ENCODE measurements around the gene PKP4. TPM values are rescaled to one million over a fixed set of nuclear protein-coding genes. Genes with fewer than 3 reads are reported as not detected.
A peak's percentile ranks its signal among the peaks of the same experiment; 100 is the strongest.

PKP4 gene
- total and polyA plus RNA-seq, 2 experiments from 2014 or later = 35.7 to 92.3 TPM

- no peak overlapping the region; the same call in 1 of the 2 replicates for H3K27ac Mint-ChIP-seq
- H3K4me3 Mint-ChIP-seq = no peak overlapping the region
- Histone ChIP-seq H3K36me3 (ENCODE audit: insufficient read depth) (no peaks in the 10 kb centered on the region), H3K27ac (ENCODE audit: low read depth) (no peak overlapping the region), H3K27me3 (ENCODE audit: insufficient read depth) (no peaks in the 10 kb centered on the region), H2AFZ (peak overlapping the region; percentile 52; the same call in 1 of the 2 replicates), H3K4me1 (ENCODE audit: insufficient read depth) (no peaks in the 10 kb centered on the region), H3K79me2 (replicated peaks; ENCODE audit: insufficient read depth) (no peaks in the 10 kb centered on the region), H3K4me2 (no peak overlapping the region), H4K20me1 (replicated peaks; ENCODE audit: insufficient read depth) (no peaks in the 10 kb centered on the region), H3F3A (replicated peaks; ENCODE audit: low read depth) (no peaks in the 10 kb centered on the region), H3K4me3 (no peak overlapping the region), H3K9me2 (ENCODE audit: insufficient read depth) (no peaks in the 10 kb centered on the region)
- peaks cover 9% of the 10 kb centered on the region; the same call in 2 of the 3 replicates for H3K36me3 Mint-ChIP-seq (ENCODE audit: low read depth)
- DNase-seq (ENCODE audit: low spot score) (no peak), ATAC-seq (no peak)
- peaks cover 2% of the 10 kb centered on the region for H3K27me3 Mint-ChIP-seq (ENCODE audit: insufficient read depth, low read depth, poor library complexity)
- TF ChIP-seq REST (IDR thresholded peaks at IDR 0.05; ENCODE audit: unreplicated experiment) (no peak), EZH2phosphoT487 (IDR thresholded peaks at IDR 0.05; ENCODE audit: unreplicated experiment) (no peak), ETS1 (IDR thresholded peaks at IDR 0.05) (no peak), EZH2 (IDR thresholded peaks at IDR 0.05; ENCODE audit: low read depth, unreplicated experiment) (no peak), ZNF114 (CRISPR knock-in tag; IDR thresholded peaks at IDR 0.05) (no peak), ZNF331 (CRISPR knock-in tag; IDR thresholded peaks at IDR 0.05; ENCODE audit: low read depth) (no peak), CREB1 (CRISPR knock-in tag; IDR thresholded peaks at IDR 0.05; ENCODE audit: low read depth) (no peak), NANOG (IDR thresholded peaks at IDR 0.05; ENCODE audit: borderline replicate concordance) (no peak), STAT1 (IDR thresholded peaks at IDR 0.05; ENCODE audit: unreplicated experiment) (no peak), JUNB (IDR thresholded peaks at IDR 0.05; ENCODE audit: unreplicated experiment) (no peak), POLR2AphosphoS5 (IDR thresholded peaks at IDR 0.05; ENCODE audit: low read depth) (no peak)
- TF ChIP-seq, protein P1, sequence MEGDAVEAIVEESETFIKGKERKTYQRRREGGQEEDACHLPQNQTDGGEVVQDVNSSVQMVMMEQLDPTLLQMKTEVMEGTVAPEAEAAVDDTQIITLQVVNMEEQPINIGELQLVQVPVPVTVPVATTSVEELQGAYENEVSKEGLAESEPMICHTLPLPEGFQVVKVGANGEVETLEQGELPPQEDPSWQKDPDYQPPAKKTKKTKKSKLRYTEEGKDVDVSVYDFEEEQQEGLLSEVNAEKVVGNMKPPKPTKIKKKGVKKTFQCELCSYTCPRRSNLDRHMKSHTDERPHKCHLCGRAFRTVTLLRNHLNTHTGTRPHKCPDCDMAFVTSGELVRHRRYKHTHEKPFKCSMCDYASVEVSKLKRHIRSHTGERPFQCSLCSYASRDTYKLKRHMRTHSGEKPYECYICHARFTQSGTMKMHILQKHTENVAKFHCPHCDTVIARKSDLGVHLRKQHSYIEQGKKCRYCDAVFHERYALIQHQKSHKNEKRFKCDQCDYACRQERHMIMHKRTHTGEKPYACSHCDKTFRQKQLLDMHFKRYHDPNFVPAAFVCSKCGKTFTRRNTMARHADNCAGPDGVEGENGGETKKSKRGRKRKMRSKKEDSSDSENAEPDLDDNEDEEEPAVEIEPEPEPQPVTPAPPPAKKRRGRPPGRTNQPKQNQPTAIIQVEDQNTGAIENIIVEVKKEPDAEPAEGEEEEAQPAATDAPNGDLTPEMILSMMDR (conservative IDR thresholded peaks at IDR 0.05; ENCODE audit: low read depth in 2 of 2) = no peak
- TF ChIP-seq, protein P2, sequence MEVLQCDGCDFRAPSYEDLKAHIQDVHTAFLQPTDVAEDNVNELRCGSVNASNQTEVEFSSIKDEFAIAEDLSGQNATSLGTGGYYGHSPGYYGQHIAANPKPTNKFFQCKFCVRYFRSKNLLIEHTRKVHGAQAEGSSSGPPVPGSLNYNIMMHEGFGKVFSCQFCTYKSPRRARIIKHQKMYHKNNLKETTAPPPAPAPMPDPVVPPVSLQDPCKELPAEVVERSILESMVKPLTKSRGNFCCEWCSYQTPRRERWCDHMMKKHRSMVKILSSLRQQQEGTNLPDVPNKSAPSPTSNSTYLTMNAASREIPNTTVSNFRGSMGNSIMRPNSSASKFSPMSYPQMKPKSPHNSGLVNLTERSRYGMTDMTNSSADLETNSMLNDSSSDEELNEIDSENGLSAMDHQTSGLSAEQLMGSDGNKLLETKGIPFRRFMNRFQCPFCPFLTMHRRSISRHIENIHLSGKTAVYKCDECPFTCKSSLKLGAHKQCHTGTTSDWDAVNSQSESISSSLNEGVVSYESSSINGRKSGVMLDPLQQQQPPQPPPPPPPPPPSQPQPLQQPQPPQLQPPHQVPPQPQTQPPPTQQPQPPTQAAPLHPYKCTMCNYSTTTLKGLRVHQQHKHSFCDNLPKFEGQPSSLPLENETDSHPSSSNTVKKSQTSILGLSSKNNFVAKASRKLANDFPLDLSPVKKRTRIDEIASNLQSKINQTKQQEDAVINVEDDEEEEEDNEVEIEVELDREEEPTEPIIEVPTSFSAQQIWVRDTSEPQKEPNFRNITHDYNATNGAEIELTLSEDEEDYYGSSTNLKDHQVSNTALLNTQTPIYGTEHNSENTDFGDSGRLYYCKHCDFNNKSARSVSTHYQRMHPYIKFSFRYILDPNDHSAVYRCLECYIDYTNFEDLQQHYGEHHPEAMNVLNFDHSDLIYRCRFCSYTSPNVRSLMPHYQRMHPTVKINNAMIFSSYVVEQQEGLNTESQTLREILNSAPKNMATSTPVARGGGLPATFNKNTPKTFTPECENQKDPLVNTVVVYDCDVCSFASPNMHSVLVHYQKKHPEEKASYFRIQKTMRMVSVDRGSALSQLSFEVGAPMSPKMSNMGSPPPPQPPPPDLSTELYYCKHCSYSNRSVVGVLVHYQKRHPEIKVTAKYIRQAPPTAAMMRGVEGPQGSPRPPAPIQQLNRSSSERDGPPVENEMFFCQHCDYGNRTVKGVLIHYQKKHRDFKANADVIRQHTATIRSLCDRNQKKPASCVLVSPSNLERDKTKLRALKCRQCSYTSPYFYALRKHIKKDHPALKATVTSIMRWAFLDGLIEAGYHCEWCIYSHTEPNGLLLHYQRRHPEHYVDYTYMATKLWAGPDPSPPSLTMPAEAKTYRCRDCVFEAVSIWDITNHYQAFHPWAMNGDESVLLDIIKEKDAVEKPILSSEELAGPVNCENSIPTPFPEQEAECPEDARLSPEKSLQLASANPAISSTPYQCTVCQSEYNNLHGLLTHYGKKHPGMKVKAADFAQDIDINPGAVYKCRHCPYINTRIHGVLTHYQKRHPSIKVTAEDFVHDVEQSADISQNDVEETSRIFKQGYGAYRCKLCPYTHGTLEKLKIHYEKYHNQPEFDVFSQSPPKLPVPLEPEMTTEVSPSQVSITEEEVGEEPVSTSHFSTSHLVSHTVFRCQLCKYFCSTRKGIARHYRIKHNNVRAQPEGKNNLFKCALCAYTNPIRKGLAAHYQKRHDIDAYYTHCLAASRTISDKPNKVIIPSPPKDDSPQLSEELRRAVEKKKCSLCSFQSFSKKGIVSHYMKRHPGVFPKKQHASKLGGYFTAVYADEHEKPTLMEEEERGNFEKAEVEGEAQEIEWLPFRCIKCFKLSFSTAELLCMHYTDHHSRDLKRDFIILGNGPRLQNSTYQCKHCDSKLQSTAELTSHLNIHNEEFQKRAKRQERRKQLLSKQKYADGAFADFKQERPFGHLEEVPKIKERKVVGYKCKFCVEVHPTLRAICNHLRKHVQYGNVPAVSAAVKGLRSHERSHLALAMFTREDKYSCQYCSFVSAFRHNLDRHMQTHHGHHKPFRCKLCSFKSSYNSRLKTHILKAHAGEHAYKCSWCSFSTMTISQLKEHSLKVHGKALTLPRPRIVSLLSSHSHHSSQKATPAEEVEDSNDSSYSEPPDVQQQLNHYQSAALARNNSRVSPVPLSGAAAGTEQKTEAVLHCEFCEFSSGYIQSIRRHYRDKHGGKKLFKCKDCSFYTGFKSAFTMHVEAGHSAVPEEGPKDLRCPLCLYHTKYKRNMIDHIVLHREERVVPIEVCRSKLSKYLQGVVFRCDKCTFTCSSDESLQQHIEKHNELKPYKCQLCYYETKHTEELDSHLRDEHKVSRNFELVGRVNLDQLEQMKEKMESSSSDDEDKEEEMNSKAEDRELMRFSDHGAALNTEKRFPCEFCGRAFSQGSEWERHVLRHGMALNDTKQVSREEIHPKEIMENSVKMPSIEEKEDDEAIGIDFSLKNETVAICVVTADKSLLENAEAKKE (CRISPR knock-in tag; IDR thresholded peaks at IDR 0.05) = no peak
- peaks cover 7% of the 10 kb centered on the region; the same call in 1 of the 3 replicates for H3K4me1 Mint-ChIP-seq
- H3K9me3 Mint-ChIP-seq = peaks cover 18% of the 10 kb centered on the region
Measured at GRCh38 chr2:158699323-158699722, 242.6 kb downstream of the PKP4 start.
